HepG2 (cell line): ENCODE measurements around the gene TANGO6. TPM values are rescaled to one million over a fixed set of nuclear protein-coding genes. Genes with fewer than 3 reads are reported as not detected.
A peak's percentile ranks its signal among the peaks of the same experiment; 100 is the strongest.

ENCODE experiments used
- AGO1 ChIP-seq: fragments of 200-400 bp; formaldehyde crosslinking; IDR thresholded peaks from 2 replicates; pipeline ENCODE4 v1.6.1; 2017; ENCODE audit warnings: mild to moderate bottlenecking, low read depth, low read length, moderate library complexity; ENCODE audit not compliant: poor library complexity, severe bottlenecking
- ARNT ChIP-seq: fragments of 450-650 bp; IDR thresholded peaks from 2 replicates; pipeline ENCODE4 v1.6.1; 2017
- CHD4 ChIP-seq: fragments of 200-600 bp; sonication (generic); IDR thresholded peaks from 2 replicates; pipeline ENCODE4 v1.7.0; 2017; ENCODE audit warnings: mild to moderate bottlenecking, low read length, borderline replicate concordance
- EED ChIP-seq: sonication (generic); formaldehyde crosslinking; IDR thresholded peaks from 2 replicates; pipeline ENCODE4 v1.5.0; 2020; ENCODE audit warnings: mild to moderate bottlenecking, missing genetic modification reagents
- FOXK2 ChIP-seq: fragments of 450-650 bp; IDR thresholded peaks from 2 replicates; pipeline ENCODE4 v1.6.1; 2016
- KDM3A ChIP-seq: IDR thresholded peaks from 2 replicates; pipeline ENCODE4 v1.6.1; 2018; ENCODE audit warnings: low read depth, missing compliant biosample characterization
- MTA3 ChIP-seq: sonication (generic); formaldehyde crosslinking; IDR thresholded peaks from 2 replicates; pipeline ENCODE4 v1.4.0; 2020; ENCODE audit warnings: missing genetic modification reagents
- NONO ChIP-seq, 2 experiments: fragments of 450-650 bp in 1 of 2; sonication (generic) in 1 of 2; formaldehyde crosslinking in 1 of 2; IDR thresholded peaks in 1 of 2; conservative IDR thresholded peaks in 1 of 2; 2 replicates each; pipeline versions ENCODE4 v1.6.1 to v1.8.0; 2017 to 2022; ENCODE audit warnings: mild to moderate bottlenecking in 1 of 2, missing genetic modification reagents in 1 of 2, moderate library complexity in 1 of 2
- PCBP1 ChIP-seq: fragments of 200-400 bp; formaldehyde crosslinking; IDR thresholded peaks from 2 replicates; pipeline ENCODE4 v1.6.1; 2017; ENCODE audit warnings: mild to moderate bottlenecking, low read depth, low read length, borderline replicate concordance
- TP53 ChIP-seq: sonication (generic); formaldehyde crosslinking; conservative IDR thresholded peaks from 2 replicates; pipeline ENCODE4 v1.4.0; 2020; ENCODE audit warnings: missing genetic modification reagents
- U2AF1 ChIP-seq: fragments of 200-400 bp; formaldehyde crosslinking; optimal IDR thresholded peaks from 2 replicates; pipeline ENCODE3; 2017; ENCODE audit warnings: mild to moderate bottlenecking, low read depth, low read length
- ZFP36L2 ChIP-seq: sonication (generic); formaldehyde crosslinking; IDR thresholded peaks from 2 replicates; pipeline ENCODE4 v1.4.0; 2020; ENCODE audit warnings: missing genetic modification reagents
- ZFX ChIP-seq: sonication (generic); formaldehyde crosslinking; IDR thresholded peaks from 2 replicates; pipeline ENCODE4 v1.4.0; 2020; ENCODE audit warnings: mild to moderate bottlenecking, low read depth, missing genetic modification reagents, moderate library complexity
- ZMYM4 ChIP-seq: sonication (generic); formaldehyde crosslinking; IDR thresholded peaks from 2 replicates; pipeline ENCODE4 v1.8.1; 2023; ENCODE audit warnings: mild to moderate bottlenecking, missing genetic modification reagents
- ZNF205 ChIP-seq: IDR thresholded peaks from 2 replicates; pipeline ENCODE4 v1.6.1; 2018; ENCODE audit warnings: missing biosample characterization, missing genetic modification reagents
- ZNF30 ChIP-seq: sonication (generic); formaldehyde crosslinking; IDR thresholded peaks from 2 replicates; pipeline ENCODE4 v1.5.0; 2020; ENCODE audit warnings: mild to moderate bottlenecking, missing genetic modification reagents
- ZNF337 ChIP-seq: sonication (generic); formaldehyde crosslinking; IDR thresholded peaks from 2 replicates; pipeline ENCODE4 v1.5.1; 2020; ENCODE audit warnings: missing genetic modification reagents, low read depth, mild to moderate bottlenecking, borderline replicate concordance
- ZNF441 ChIP-seq: sonication (generic); formaldehyde crosslinking; IDR thresholded peaks from 2 replicates; pipeline ENCODE4 v1.7.0; 2021; ENCODE audit warnings: missing genetic modification reagents, borderline replicate concordance
- ZNF670 ChIP-seq: sonication (generic); formaldehyde crosslinking; IDR thresholded peaks from 2 replicates; pipeline ENCODE4 v1.8.0; 2022; ENCODE audit warnings: mild to moderate bottlenecking, missing genetic modification reagents, borderline replicate concordance
- ZNF792 ChIP-seq: IDR thresholded peaks from 2 replicates; pipeline ENCODE4 v1.6.1; 2016
- ZNF891 ChIP-seq: sonication (generic); formaldehyde crosslinking; IDR thresholded peaks from 2 replicates; pipeline ENCODE4 v1.5.0; 2020; ENCODE audit warnings: mild to moderate bottlenecking, missing genetic modification reagents
- polyA plus RNA-seq, 8 experiments: library from polyadenylated mRNA; depleted of rRNA in 3 of 8; stranded (reverse) in 7 of 8; unstranded in 1 of 8; fragments of >200 nt; fragmentation: Illumina TruSeq in 4 of 8; extraction: Trizol in 4 of 8; gene quantifications; 2 replicates each; pipeline versions ENCODE4 v1.2.1 to v1.2.3, GENCODE V29; 2011 to 2016; ENCODE audit warnings: low read depth in 4 of 8, missing spikeins in 1 of 8, mixed read lengths in 1 of 8; ENCODE audit not compliant: insufficient read depth in 1 of 8
- total RNA-seq, 5 experiments: library from RNA; depleted of rRNA; stranded (reverse); fragments of >200 nt; fragmentation: Illumina TruSeq; extraction: Trizol; gene quantifications; 2 replicates each; pipeline ENCODE4 v1.2.3, GENCODE V29; 2016; ENCODE audit warnings: low read depth in 1 of 5
- TF ChIP-seq, protein P1 (sequence below): sonication (generic); formaldehyde crosslinking; IDR thresholded peaks from 2 replicates; pipeline ENCODE4 v1.4.0; 2020; ENCODE audit warnings: missing genetic modification reagents; ENCODE audit errors: not compliant biosample characterization
- TF ChIP-seq, protein P2 (sequence below): IDR thresholded peaks from 2 replicates; pipeline ENCODE4 v1.6.1; 2016
- TF ChIP-seq, protein P3 (sequence below): sonication (generic); formaldehyde crosslinking; IDR thresholded peaks from 2 replicates; pipeline ENCODE4 v1.4.0; 2020; ENCODE audit warnings: missing genetic modification reagents
- TF ChIP-seq, protein P4 (sequence below): sonication (generic); formaldehyde crosslinking; IDR thresholded peaks from 2 replicates; pipeline ENCODE4 v1.5.1; 2020; ENCODE audit warnings: mild to moderate bottlenecking, missing genetic modification reagents

TANGO6 gene
- total and polyA plus RNA-seq, 2 of the 13 experiments (the other 11 are each of a cell fraction or from before 2014, with no cell fraction given): 7.2 to 13.3 TPM

DNA sequence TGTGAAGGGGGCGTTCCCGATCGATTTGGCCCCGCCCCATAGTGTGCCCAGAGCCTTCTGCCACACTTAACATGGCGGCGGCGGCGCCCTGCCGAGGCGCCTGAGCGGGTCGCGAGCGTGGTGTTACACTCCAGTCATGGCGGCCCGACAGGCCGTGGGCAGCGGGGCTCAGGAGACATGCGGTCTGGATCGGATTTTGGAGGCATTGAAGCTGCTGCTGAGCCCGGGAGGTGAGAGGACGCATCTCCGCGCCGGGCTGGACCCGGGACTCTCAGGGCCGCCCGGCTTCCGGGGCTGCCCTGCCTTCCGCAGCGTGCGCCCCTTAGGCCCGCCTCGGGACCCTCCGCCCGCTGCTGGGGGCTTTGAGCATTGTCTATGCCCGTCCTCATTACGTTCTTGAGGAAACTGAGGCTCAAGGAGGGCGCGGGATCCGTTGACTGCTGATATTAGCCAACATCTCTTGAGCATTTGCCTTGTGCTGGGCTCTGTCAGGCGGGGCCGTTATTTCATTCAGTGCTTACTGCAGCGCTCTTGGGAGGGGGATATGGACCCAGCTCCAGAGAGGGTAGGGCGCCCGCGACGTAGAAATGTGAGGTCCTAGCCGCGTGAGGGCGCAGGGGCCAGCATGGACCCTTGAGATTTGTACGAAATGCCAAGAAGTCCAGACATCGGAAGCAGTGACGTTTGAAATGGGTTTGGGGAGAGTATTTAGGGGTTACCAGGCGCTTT is at the start of gene TANGO6 (continued):
- peak; percentile 23; the same call in 1 of the 2 replicates for TF ChIP-seq ZNF891 (CRISPR knock-in tag)
- TF ChIP-seq MTA3 (CRISPR knock-in tag): no peak
- peak; percentile 67 for TF ChIP-seq ZMYM4 (CRISPR knock-in tag)
- TF ChIP-seq U2AF1: no peak
- TF ChIP-seq AGO1: peak; percentile 68
- TF ChIP-seq, protein P1, sequence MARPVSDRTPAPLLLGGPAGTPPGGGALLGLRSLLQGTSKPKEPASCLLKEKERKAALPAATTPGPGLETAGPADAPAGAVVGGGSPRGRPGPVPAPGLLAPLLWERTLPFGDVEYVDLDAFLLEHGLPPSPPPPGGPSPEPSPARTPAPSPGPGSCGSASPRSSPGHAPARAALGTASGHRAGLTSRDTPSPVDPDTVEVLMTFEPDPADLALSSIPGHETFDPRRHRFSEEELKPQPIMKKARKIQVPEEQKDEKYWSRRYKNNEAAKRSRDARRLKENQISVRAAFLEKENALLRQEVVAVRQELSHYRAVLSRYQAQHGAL (CRISPR knock-in tag): no peak
- TF ChIP-seq FOXK2: no peak
- 0 out of 2 replicates have a peak, but pooled peaks have one; percentile 33 for TF ChIP-seq ZNF30 (CRISPR knock-in tag)
- TF ChIP-seq EED (CRISPR knock-in tag): peak; percentile 59
- TF ChIP-seq ZNF337 (CRISPR knock-in tag): no peak
- peak; percentile 46; the same call in 1 of the 2 replicates for TF ChIP-seq ZNF205 (CRISPR knock-in tag)
- TF ChIP-seq TP53 (CRISPR knock-in tag): no peak; the same call in 1 of the 2 replicates
- peak; percentile 84; the same call in 1 of the 2 replicates for TF ChIP-seq ZNF670 (CRISPR knock-in tag)
- TF ChIP-seq ZFP36L2 (CRISPR knock-in tag): no peak
- TF ChIP-seq CHD4: no peak
- TF ChIP-seq, protein P2, sequence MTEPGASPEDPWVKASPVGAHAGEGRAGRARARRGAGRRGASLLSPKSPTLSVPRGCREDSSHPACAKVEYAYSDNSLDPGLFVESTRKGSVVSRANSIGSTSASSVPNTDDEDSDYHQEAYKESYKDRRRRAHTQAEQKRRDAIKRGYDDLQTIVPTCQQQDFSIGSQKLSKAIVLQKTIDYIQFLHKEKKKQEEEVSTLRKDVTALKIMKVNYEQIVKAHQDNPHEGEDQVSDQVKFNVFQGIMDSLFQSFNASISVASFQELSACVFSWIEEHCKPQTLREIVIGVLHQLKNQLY: no peak
- TF ChIP-seq ARNT: no peak
- TF ChIP-seq PCBP1: 0 out of 2 replicates have a peak, but pooled peaks have one; percentile 61
- TF ChIP-seq ZFX (CRISPR knock-in tag): peak; percentile 98
- TF ChIP-seq, protein P3, sequence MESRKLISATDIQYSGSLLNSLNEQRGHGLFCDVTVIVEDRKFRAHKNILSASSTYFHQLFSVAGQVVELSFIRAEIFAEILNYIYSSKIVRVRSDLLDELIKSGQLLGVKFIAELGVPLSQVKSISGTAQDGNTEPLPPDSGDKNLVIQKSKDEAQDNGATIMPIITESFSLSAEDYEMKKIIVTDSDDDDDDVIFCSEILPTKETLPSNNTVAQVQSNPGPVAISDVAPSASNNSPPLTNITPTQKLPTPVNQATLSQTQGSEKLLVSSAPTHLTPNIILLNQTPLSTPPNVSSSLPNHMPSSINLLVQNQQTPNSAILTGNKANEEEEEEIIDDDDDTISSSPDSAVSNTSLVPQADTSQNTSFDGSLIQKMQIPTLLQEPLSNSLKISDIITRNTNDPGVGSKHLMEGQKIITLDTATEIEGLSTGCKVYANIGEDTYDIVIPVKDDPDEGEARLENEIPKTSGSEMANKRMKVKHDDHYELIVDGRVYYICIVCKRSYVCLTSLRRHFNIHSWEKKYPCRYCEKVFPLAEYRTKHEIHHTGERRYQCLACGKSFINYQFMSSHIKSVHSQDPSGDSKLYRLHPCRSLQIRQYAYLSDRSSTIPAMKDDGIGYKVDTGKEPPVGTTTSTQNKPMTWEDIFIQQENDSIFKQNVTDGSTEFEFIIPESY (CRISPR knock-in tag): peak; percentile 15; the same call in 1 of the 2 replicates
- peak; percentile 75 for TF ChIP-seq KDM3A (CRISPR knock-in tag)
- TF ChIP-seq, protein P4, sequence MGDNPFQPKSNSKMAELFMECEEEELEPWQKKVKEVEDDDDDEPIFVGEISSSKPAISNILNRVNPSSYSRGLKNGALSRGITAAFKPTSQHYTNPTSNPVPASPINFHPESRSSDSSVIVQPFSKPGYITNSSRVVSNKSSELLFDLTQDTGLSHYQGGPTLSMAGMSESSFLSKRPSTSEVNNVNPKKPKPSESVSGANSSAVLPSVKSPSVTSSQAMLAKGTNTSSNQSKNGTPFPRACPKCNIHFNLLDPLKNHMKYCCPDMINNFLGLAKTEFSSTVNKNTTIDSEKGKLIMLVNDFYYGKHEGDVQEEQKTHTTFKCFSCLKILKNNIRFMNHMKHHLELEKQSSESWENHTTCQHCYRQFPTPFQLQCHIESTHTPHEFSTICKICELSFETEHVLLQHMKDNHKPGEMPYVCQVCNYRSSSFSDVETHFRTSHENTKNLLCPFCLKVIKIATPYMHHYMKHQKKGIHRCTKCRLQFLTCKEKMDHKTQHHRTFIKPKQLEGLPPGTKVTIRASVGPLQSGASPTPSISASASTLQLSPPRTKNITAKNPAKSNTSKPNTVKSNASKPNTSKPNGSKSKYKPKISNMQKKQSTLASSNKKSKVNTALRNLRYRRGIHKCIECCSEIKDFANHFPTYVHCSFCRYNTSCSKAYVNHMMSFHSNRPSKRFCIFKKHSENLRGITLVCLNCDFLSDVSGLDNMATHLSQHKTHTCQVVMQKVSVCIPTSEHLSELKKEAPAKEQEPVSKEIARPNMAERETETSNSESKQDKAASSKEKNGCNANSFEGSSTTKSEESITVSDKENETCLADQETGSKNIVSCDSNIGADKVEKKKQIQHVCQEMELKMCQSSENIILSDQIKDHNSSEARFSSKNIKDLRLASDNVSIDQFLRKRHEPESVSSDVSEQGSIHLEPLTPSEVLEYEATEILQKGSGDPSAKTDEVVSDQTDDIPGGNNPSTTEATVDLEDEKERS (CRISPR knock-in tag): peak; percentile 73; the same call in 1 of the 2 replicates
- TF ChIP-seq ZNF792 (CRISPR knock-in tag): peak; percentile 76
- peak; percentile 45; the same call in 1 of the 2 replicates for TF ChIP-seq ZNF441 (CRISPR knock-in tag)
- TF ChIP-seq NONO (IDR thresholded peaks at IDR 0.05): no peak
- peak; percentile 77 for TF ChIP-seq NONO (CRISPR knock-in tag; conservative IDR thresholded peaks at IDR 0.05)
